HFFc6 (cell line): ENCODE measurements around the gene DIABLO. TPM values are rescaled to one million over a fixed set of nuclear protein-coding genes. Genes with fewer than 3 reads are reported as not detected.

Experiments
- DNase-seq: peaks from one replicate; pipeline ENCODE4 v3.0.0-alpha.2; 2018
- H3K27ac Mint-ChIP-seq: 2 replicates; pipeline ENCODE4 v1.8.0; 2020; ENCODE audit warnings: mild to moderate bottlenecking, mixed read lengths
- H3K27me3 Mint-ChIP-seq: 2 replicates; pipeline ENCODE4 v1.8.0; 2021; ENCODE audit warnings: mild to moderate bottlenecking, moderate library complexity, mixed read lengths; ENCODE audit not compliant: insufficient read depth
- H3K36me3 Mint-ChIP-seq: 2 replicates; pipeline ENCODE4 v1.8.0; 2021; ENCODE audit warnings: low read depth, mixed read lengths
- H3K4me1 Mint-ChIP-seq: 2 replicates; pipeline ENCODE4 v1.8.0; 2020; ENCODE audit warnings: low read depth, mixed read lengths
- H3K4me3 Mint-ChIP-seq: 2 replicates; pipeline ENCODE4 v1.8.0; 2020; ENCODE audit warnings: mild to moderate bottlenecking, moderate library complexity, mixed read lengths
- H3K9me3 Mint-ChIP-seq: 2 replicates; pipeline ENCODE4 v1.8.0; 2020; ENCODE audit warnings: mild to moderate bottlenecking, mixed read lengths
- total RNA-seq, 6 experiments: library from RNA; stranded (reverse); fragmentation: NEBNext Ultra II Directional; extraction: Animal tissue kit (Norgen Biotek cat#: 25700); gene quantifications; 2 replicates in 1 of 6; 3 replicates in 5 of 6; pipeline ENCODE4 v1.2.3, GENCODE V29; 2021
- TF ChIP-seq, protein P1 (sequence below): fragments of 200-600 bp; sonication (generic); IDR thresholded peaks from 2 replicates; pipeline ENCODE4 v1.5.0; 2021; ENCODE audit warnings: antibody characterized with exemption, mild to moderate bottlenecking

DIABLO gene
- total RNA-seq, 6 experiments from 2014 or later = 47.5 to 54.2 (median 48.8) TPM

DNA sequence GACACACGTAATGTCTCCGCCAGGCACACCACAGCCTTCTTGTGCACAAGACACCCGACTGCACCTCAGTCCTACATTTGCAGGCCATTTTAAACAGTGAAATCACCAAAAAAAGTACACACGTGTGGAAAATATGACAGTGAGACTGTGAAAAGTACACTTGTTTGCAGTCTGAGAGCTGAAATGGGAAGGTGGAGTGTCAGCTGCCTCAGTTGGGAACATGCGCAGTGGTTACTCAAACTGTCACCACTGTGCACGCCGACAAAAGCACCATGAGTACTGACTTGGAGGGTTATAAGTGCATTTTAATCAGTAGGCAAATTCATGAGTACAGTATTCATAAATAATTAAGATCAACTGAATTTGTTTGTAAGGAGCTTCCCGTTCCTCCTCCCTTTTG is 24.7 kb upstream of the DIABLO start:
- H3K27me3 Mint-ChIP-seq = no peaks in the 10 kb centered on the region
- no peaks in the 10 kb centered on the region for H3K9me3 Mint-ChIP-seq
- TF ChIP-seq, protein P1, sequence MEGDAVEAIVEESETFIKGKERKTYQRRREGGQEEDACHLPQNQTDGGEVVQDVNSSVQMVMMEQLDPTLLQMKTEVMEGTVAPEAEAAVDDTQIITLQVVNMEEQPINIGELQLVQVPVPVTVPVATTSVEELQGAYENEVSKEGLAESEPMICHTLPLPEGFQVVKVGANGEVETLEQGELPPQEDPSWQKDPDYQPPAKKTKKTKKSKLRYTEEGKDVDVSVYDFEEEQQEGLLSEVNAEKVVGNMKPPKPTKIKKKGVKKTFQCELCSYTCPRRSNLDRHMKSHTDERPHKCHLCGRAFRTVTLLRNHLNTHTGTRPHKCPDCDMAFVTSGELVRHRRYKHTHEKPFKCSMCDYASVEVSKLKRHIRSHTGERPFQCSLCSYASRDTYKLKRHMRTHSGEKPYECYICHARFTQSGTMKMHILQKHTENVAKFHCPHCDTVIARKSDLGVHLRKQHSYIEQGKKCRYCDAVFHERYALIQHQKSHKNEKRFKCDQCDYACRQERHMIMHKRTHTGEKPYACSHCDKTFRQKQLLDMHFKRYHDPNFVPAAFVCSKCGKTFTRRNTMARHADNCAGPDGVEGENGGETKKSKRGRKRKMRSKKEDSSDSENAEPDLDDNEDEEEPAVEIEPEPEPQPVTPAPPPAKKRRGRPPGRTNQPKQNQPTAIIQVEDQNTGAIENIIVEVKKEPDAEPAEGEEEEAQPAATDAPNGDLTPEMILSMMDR = no peak
- no peak overlapping the region for H3K4me3 Mint-ChIP-seq
- H3K36me3 Mint-ChIP-seq = peaks cover 25% of the 10 kb centered on the region; the same call in 1 of the 2 replicates
- no peak for DNase-seq
- no peaks in the 10 kb centered on the region for H3K4me1 Mint-ChIP-seq
- H3K27ac Mint-ChIP-seq = no peak overlapping the region

DNA sequence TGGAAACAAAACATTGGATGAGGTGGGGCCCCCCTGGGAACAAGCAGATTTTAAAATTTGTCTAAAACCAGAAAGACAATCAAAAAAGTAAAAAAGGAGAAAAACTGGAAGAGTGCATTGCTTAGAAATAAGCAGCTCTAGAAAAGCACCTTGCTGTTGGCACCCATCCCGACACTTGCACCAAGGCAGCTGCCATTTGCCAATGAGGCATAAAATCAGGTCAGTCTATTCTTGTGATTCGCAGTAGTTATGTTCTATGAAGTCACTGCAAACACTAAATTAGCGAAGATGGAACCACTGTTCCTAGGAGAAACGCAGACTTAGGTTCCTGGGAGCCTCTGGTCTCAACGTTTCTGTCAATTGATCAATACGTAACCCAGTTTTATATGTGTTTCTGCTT is 24.2 kb upstream of the DIABLO start:
- Mint-ChIP-seq H3K4me3 (no peak overlapping the region), H3K4me1 (no peaks in the 10 kb centered on the region), H3K27me3 (no peaks in the 10 kb centered on the region), H3K36me3 (peaks cover 25% of the 10 kb centered on the region; the same call in 1 of the 2 replicates), H3K27ac (no peak overlapping the region), H3K9me3 (no peaks in the 10 kb centered on the region)
- DNase-seq = no peak
- TF ChIP-seq, protein P1 = no peak

DNA sequence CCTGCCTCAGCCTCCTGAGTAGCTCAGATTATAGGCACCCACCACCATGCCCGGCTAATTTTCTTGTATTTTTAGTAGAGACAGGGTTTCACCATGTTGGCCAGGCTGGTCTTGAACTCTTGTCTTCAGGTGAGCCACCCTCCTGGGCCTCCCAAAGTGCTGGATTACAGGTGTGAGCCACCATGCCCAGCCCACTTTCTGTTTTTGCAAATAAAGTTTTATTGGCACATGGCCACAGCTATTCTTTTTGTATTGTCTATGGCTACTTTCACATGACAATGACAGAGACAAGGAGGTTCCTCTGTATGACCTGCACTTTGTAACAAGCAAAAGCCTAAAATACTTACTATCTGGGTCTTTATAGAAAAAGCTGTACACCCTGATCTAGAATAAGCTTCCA is 19.7 kb upstream of the DIABLO start:
- Mint-ChIP-seq H3K36me3 (peaks cover 22% of the 10 kb centered on the region), H3K9me3 (no peaks in the 10 kb centered on the region)
- TF ChIP-seq, protein P1 = no peak

DNA sequence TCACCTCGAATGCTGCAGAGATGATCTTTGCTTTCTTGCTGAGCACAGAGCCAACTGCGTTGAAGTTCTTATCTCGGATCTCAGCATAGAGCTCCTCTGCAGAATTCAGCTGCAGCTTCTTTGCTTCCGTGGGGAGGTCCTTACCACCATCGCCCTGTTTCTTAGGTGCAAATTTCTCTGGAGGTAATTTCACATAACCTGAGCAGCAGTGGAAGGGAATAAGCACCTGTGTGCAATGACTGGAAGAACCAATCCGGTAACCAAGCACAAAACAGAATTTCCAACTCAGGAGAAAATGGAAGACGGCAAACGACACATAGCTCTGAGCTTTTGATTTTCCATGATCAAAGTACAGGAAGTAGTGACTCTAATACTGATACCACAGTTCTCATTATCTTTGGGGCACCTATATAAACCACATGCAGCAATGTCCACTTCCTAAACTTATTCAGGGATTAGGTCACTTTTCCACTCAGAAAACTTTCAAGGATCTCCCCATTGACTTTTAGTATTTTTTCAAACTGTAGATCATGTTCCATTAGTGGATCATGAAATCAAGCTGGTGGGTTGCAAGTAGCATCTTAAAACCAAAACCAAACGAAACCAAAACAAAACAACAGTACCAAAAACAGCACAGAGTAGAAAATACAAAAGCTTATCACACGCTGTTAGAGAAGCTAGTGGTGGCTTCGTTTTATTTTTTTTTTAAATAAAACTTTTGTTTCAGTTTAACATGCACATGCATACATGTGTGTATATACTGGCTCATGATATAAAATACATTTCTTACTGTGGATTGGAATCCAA is 18.9 kb upstream of the DIABLO start:
- Mint-ChIP-seq H3K36me3 (peaks cover 20% of the 10 kb centered on the region), H3K9me3 (no peaks in the 10 kb centered on the region), H3K27me3 (0 out of 2 replicates have a peak, but pooled peaks cover 2% of the 10 kb centered on the region), H3K27ac (no peak overlapping the region), H3K4me1 (no peaks in the 10 kb centered on the region), H3K4me3 (no peak overlapping the region)
- TF ChIP-seq, protein P1 = no peak
- no peak for DNase-seq

More for the DNA sequence above, 19.7 kb upstream of the DIABLO start:
- no peak for DNase-seq
- H3K27ac Mint-ChIP-seq = no peak overlapping the region
- H3K4me3 Mint-ChIP-seq = no peak overlapping the region
- H3K27me3 Mint-ChIP-seq = 0 out of 2 replicates have a peak, but pooled peaks cover 2% of the 10 kb centered on the region
- no peaks in the 10 kb centered on the region for H3K4me1 Mint-ChIP-seq

DNA sequence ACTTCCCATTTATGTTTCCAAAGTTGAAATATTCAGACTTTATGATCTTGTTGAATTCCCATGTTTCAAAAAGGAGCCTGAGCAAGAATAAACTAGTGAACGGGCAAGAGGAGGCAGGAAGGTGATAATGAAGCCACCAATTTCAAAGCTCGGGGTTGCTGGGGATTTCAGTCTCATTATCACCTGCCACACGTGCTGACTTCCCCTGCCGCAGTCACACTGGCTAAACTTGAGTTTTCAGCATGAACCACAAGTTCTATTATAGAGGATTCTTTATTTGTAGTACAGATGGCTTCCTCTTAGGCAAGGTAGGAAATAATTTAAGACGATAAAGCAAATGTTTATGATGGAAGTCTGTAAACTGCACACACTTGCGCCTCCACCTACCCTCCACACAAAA is 18.1 kb upstream of the DIABLO start:
- no peak overlapping the region for H3K4me3 Mint-ChIP-seq

More for the DNA sequence above, 18.1 kb upstream of the DIABLO start:
- no peaks in the 10 kb centered on the region for H3K4me1 Mint-ChIP-seq
- 0 out of 2 replicates have a peak, but pooled peaks cover 2% of the 10 kb centered on the region for H3K27me3 Mint-ChIP-seq
- DNase-seq = no peak
- no peak overlapping the region for H3K27ac Mint-ChIP-seq
- peaks cover 18% of the 10 kb centered on the region for H3K36me3 Mint-ChIP-seq
- TF ChIP-seq, protein P1 = no peak
- no peaks in the 10 kb centered on the region for H3K9me3 Mint-ChIP-seq
